Activated naive CD8-positive, alpha-beta T cell treated with anti-CD3 and anti-CD28 coated beads for 36 hours (primary cell): Measurements from ENCODE around the gene ACTL7B. TPM values are rescaled to one million over a fixed set of nuclear protein-coding genes. Genes with fewer than 3 reads are reported as not detected.
"Not testable (repeated sequence)": the region's sequence is repeated elsewhere in the genome, so short reads cannot be mapped to it uniquely, and the experiment has no call there.

ENCODE experiments used
- DNase-seq: peaks from one replicate; pipeline ENCODE4 v3.0.0; 2021
- H3K27ac Mint-ChIP-seq: one replicate; pipeline ENCODE4 v1.8.0; 2022; ENCODE audit warnings: mild to moderate bottlenecking, moderate library complexity, mixed read lengths
- H3K27me3 Mint-ChIP-seq: one replicate; pipeline ENCODE4 v1.8.0; 2022; ENCODE audit warnings: mild to moderate bottlenecking, mixed read lengths
- H3K36me3 Mint-ChIP-seq: one replicate; pipeline ENCODE4 v1.8.0; 2021; ENCODE audit warnings: mild to moderate bottlenecking, mixed read lengths
- H3K4me1 Mint-ChIP-seq: one replicate; pipeline ENCODE4 v1.8.0; 2021; ENCODE audit warnings: mixed read lengths
- H3K4me3 Mint-ChIP-seq: one replicate; pipeline ENCODE4 v1.8.0; 2022; ENCODE audit warnings: mild to moderate bottlenecking, moderate library complexity, mixed read lengths
- H3K9me3 Mint-ChIP-seq: one replicate; pipeline ENCODE4 v1.8.0; 2022; ENCODE audit warnings: mixed read lengths
- total RNA-seq, 2 experiments: library from RNA; stranded (reverse); gene quantifications; one replicate each; pipeline ENCODE4 v1.2.3, GENCODE V29; 2021

The ACTL7B gene
- total RNA-seq, 2 experiments from 2014 or later = not detected

DNA sequence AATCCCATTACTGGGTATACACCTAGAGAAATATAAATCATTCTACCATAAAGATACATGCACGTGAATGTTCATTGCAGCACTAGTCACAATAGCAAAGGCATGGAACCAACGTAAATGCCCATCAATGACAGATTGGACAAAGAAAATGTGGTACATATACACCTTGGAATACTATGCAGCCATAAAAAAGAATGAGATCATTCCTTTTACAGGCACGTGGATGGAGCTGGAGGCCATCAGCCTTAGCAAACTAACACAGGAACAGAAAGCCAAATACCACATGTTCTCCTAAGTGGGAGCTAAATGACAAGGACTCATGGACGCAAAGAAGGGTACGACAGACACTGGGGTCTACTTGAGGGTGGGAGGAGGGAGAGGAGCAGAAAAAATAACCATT, 16.2 kb downstream of the ACTL7B start:
- not testable (repeated sequence) for H3K9me3 Mint-ChIP-seq, DNase-seq, H3K27me3 Mint-ChIP-seq, H3K27ac Mint-ChIP-seq, H3K36me3 Mint-ChIP-seq, H3K4me3 Mint-ChIP-seq
- H3K4me1 Mint-ChIP-seq = peaks cover 16% of the 10 kb centered on the region

DNA sequence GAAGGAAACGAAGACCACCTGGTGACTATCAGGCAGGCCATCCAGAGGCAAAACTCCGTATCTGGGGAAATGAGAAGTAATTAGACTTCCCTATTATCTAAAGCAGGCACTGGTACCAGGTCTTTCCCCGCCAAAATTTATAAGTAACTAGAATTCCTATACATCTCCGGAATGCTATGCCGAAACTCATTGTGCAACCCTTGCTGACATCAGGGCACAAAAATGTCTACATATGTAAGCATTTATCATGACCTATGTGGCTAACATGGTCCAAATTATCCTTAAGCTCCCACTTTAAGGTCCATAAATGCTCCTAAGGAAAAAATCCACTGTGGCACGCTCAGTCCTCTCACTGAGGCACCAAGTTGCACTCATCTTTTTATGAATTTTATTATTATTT, 17.8 kb downstream of the ACTL7B start:
- no peak overlapping the region for H3K4me3 Mint-ChIP-seq
- H3K27me3 Mint-ChIP-seq = no peaks in the 10 kb centered on the region
- H3K9me3 Mint-ChIP-seq = peaks cover 2% of the 10 kb centered on the region

DNA sequence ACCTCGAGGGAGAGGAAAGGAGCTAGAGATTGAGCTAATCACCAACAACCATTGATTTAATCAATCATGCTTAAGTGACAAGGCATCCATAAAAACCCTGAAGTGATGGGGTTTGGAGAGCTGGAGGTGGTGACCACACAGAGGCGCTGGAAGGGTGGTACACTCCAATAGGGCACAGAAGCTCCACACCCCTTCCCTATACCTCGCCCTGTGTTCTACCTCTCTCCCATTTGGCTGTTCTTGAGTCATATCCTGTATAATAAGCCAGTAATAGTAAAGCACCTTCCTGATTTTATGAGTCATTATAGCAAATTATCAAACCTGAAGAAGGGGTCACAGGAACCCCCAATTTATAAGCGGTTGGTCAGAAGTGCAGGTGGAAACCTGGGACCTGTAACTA, 18.3 kb downstream of the ACTL7B start:
- no peaks in the 10 kb centered on the region for H3K27me3 Mint-ChIP-seq
- DNase-seq = no peak
- peaks cover 8% of the 10 kb centered on the region for H3K4me1 Mint-ChIP-seq
- H3K27ac Mint-ChIP-seq = no peak overlapping the region
- H3K4me3 Mint-ChIP-seq = no peak overlapping the region
- H3K36me3 Mint-ChIP-seq = no peaks in the 10 kb centered on the region
- no peaks in the 10 kb centered on the region for H3K9me3 Mint-ChIP-seq

More for the DNA sequence above, 17.8 kb downstream of the ACTL7B start:
- Mint-ChIP-seq H3K36me3 (no peaks in the 10 kb centered on the region), H3K4me1 (peaks cover 13% of the 10 kb centered on the region), H3K27ac (no peak overlapping the region)
- DNase-seq = no peak

DNA sequence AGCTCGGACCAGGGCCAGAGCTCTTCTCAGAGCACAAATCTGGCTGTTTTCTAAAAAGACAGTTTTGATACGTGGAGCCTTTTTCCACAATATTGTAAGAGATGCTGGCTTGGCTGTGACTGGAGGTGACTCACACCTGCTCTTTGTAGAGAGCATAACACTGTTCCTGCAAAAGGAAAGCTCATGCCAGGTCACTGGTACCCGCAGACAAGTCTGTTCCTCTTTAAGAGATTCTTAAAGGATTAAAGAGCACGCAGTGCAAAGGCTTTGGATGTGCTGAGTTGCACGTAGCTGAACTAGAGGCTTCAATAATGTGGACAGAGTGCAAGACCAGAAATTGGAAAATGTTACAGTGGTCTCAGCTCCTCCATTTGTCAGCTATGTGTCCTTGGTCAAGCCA, 19.0 kb downstream of the ACTL7B start:
- Mint-ChIP-seq H3K36me3 (no peaks in the 10 kb centered on the region), H3K4me3 (no peak overlapping the region), H3K27ac (no peak overlapping the region), H3K4me1 (peaks cover 5% of the 10 kb centered on the region), H3K9me3 (no peaks in the 10 kb centered on the region), H3K27me3 (no peaks in the 10 kb centered on the region)
- no peak for DNase-seq

DNA sequence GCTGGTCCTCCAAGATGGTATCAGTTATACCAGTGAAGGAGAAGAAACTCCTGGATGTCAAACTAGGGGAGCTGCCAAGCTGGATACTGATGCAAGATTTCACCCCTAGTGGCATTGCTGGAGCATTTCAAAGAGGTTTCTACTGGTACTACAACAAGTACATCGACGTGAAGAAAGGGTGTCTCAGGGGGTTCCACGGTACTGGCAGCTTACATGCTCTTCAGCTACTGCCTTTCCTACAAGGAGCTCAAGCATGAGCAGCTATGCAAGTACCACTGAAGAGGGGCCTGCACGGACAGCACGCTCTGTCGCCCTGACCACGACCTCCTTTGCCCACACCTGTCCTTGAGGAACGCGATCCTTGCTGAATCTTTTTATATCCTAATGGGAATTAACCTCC, 19.5 kb downstream of the ACTL7B start:
- Mint-ChIP-seq H3K9me3 (no peaks in the 10 kb centered on the region), H3K27ac (no peak overlapping the region), H3K4me3 (no peak overlapping the region), H3K36me3 (no peaks in the 10 kb centered on the region), H3K27me3 (no peaks in the 10 kb centered on the region), H3K4me1 (peaks cover 5% of the 10 kb centered on the region)
- DNase-seq = no peak

DNA sequence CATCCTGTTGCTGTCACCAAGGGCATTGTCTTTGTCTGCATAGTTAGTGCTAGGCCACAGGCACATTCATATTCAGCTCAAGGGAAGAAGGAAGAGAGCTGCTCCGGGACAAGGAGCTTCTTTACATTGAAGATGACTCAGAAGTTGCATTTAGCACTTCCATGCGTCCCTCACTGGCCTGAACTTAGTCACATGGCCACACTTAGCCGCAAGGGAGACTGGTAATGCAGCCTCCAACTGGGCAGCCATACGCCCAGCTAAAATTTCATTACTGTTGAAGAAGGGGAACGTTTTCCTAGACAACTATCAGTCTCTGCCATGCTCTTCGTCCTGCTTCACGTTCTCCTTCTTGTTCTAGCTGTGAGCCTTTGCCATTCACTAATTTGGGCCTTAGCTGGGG, 20.0 kb downstream of the ACTL7B start:
- Mint-ChIP-seq H3K27ac (no peak overlapping the region), H3K4me3 (no peak overlapping the region)

DNA sequence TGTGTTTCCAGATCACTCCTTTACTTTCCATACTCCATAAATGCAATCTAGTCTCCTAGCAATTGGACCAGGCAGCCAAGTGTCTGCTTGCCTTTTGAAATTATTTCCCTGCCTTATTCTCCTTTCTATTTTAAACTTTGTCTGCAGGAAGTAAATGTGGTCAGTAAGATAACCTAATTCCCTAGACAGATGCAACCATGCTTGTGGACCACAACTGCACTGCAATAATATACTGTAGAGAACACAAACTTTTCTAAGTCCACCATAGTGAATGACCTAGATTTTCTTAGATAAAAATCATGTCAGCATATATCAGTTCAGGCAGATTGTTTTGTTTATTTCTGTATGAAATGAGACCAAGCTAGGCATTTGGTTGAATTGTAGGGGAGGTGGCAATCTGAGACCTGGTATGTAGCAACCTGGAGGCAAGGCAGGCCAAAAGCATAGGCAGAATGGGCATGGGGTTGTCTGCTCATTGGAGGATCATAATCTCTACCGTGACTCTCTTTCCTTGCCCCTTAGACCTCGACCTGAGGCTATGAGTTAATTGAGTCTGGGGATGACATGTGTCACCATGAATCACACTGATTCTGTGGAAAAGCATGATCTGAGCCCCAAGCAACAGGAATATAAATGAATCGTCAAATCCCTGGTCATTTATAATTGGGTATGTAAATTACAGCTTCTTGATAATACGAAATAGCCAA, 20.7 kb downstream of the ACTL7B start:
- no peaks in the 10 kb centered on the region for H3K9me3 Mint-ChIP-seq
- H3K36me3 Mint-ChIP-seq = no peaks in the 10 kb centered on the region
- no peak for DNase-seq
- H3K27ac Mint-ChIP-seq = no peak overlapping the region
- peaks cover 10% of the 10 kb centered on the region for H3K4me1 Mint-ChIP-seq
- peaks cover 3% of the 10 kb centered on the region for H3K27me3 Mint-ChIP-seq
- no peak overlapping the region for H3K4me3 Mint-ChIP-seq

More for the DNA sequence above, 20.0 kb downstream of the ACTL7B start:
- H3K9me3 Mint-ChIP-seq = no peaks in the 10 kb centered on the region
- H3K4me1 Mint-ChIP-seq = peaks cover 5% of the 10 kb centered on the region
- H3K27me3 Mint-ChIP-seq = no peaks in the 10 kb centered on the region
- H3K36me3 Mint-ChIP-seq = no peaks in the 10 kb centered on the region
- no peak for DNase-seq

DNA sequence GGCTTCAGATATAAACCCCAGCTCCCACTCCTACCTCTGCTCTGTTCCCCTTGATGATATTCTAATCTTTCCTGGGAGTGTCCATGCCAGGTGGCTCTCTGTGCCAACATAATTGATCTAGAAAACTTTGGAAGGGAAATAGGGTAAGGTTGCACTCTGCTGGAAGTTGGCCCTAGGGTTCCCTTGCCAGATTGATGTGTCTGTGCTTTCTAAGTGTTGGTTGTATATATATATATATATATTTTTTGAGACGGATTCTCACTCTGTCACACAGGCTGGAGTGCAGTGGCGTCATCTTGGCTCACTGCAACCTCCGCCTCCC, 23.6 kb downstream of the ACTL7B start:
- H3K4me3 Mint-ChIP-seq = no peak overlapping the region
- no peaks in the 10 kb centered on the region for H3K36me3 Mint-ChIP-seq
- no peak for DNase-seq
- peaks cover 10% of the 10 kb centered on the region for H3K4me1 Mint-ChIP-seq
- no peak overlapping the region for H3K27ac Mint-ChIP-seq
- peaks cover 9% of the 10 kb centered on the region for H3K27me3 Mint-ChIP-seq
- no peaks in the 10 kb centered on the region for H3K9me3 Mint-ChIP-seq

DNA sequence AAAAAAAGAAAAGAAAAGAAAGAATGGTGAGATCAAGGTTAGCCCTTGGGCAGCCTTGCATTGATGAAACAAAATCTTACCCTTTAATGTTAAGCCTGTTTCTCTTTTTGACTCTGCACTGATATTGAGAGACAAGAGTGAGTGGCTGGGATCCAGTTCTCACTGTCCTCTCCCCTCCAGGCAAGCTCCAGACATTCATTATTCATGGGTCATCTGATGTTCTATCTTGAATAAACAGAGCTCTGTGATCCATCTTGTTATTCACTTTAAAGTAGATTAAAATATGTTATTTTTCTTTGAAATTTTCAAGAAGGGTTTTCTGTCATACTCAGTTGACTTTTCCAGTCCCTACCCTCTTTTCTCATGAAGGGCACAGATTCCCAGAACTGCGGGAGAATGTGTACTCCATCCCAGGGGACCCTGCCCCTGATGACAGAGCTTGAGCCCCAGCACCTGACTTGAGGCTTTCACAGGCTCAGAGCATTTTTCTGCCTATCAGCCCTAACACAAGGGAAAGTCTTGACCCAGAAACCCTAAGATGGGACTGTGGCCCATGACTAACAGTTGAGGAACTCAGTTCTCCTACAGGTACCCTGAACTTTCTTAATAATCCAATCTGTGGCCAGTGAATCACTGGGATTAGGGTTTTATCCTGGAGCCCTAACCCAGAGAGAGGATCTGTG, 24.1 kb downstream of the ACTL7B start:
- Mint-ChIP-seq H3K9me3 (no peaks in the 10 kb centered on the region), H3K27ac (no peak overlapping the region), H3K36me3 (no peaks in the 10 kb centered on the region), H3K4me3 (no peak overlapping the region), H3K27me3 (peaks cover 10% of the 10 kb centered on the region), H3K4me1 (peaks cover 10% of the 10 kb centered on the region)
- no peak for DNase-seq

DNA sequence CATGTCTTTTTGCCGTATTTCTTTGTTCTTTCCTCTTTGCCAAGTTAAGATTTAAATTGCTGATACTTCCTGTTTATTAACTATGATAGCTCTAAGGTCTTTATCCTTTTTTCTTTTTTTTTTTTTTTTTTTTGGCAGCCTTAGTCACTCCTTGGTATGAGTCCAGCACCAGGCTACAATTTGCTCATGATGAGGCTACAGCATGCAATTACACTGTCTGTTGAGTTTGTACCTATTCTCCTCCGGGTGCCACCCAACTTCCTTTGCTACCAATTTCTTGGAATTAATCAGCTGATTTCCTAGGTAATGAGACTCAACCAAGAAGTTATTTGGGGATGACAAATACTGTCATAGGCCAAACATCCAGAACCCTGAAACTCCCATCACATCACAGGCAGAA, 25.5 kb downstream of the ACTL7B start:
- Mint-ChIP-seq H3K9me3 (no peaks in the 10 kb centered on the region), H3K27me3 (peaks cover 23% of the 10 kb centered on the region), H3K27ac (no peak overlapping the region), H3K36me3 (no peaks in the 10 kb centered on the region), H3K4me3 (no peak overlapping the region), H3K4me1 (peaks cover 8% of the 10 kb centered on the region)
- no peak for DNase-seq

DNA sequence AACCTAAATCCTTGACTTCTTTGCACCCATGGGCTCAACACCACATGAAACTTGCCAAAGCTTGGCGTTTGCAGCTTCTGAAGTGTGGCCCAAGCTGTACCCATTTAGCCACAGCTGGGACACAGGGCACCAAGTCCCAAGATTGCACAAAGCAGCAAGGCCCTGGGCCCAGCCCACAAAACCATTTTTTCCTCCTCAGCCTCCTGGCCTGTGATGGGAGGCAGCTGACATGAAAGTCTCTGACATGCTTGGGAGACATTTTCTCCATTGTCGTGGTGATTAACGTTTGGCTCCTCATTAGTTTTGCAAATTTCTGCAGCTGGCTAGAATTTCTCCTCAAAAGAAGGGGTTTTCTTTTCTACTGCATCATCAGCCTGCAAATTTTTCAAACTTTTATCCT, 32.0 kb downstream of the ACTL7B start:
- H3K27ac Mint-ChIP-seq = no peak overlapping the region
- no peak for DNase-seq
- peaks cover 22% of the 10 kb centered on the region for H3K27me3 Mint-ChIP-seq
- H3K9me3 Mint-ChIP-seq = peaks cover 20% of the 10 kb centered on the region
- H3K4me1 Mint-ChIP-seq = no peaks in the 10 kb centered on the region
- H3K4me3 Mint-ChIP-seq = no peak overlapping the region
- peaks cover 3% of the 10 kb centered on the region for H3K36me3 Mint-ChIP-seq

DNA sequence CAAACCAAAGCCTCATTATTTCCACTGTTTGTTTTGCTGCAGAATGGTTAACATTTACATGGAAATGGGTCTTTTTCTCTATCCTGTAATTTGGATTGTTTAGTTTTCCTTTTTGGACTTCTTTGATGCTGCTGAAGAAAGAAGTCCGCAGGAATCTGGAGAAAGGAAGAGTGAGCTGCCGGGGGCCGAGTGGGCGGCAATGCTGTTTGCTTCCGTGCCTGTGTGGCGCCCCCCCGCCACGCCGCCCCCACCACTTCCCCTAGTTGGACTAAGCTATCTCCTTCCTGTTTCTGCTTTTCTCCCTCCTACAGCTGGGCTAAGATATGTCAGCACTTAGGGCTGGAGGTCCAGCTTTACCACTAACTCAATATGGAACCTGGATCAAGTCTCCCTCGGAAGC, 39.7 kb downstream of the ACTL7B start:
- H3K9me3 Mint-ChIP-seq = no peaks in the 10 kb centered on the region
- no peak for DNase-seq
- H3K27me3 Mint-ChIP-seq = peaks cover 16% of the 10 kb centered on the region
- peaks cover 5% of the 10 kb centered on the region for H3K4me1 Mint-ChIP-seq
- H3K27ac Mint-ChIP-seq = no peak overlapping the region
- no peaks in the 10 kb centered on the region for H3K36me3 Mint-ChIP-seq
- no peak overlapping the region for H3K4me3 Mint-ChIP-seq

DNA sequence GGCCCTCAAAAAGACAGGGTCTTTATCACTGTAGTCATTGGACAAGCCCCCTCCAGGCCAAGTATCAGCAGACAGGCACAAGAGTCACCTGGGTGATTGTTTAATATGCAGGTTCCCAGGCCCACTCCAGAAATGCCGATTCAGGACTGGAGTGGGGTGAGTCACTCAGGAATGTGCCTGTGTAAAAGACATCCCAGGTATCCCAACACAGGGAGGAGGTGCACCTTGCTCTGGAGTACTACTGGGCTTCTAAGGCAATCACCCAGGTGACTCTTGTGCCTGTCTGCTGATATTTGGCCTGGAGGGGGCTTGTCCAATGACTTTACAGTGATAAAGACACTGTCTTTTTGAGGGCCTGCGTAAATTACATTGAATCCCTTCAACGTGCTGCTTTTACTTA, 40.6 kb downstream of the ACTL7B start:
- Mint-ChIP-seq H3K4me3 (no peak overlapping the region), H3K27me3 (peaks cover 16% of the 10 kb centered on the region), H3K4me1 (peaks cover 5% of the 10 kb centered on the region), H3K36me3 (no peaks in the 10 kb centered on the region), H3K27ac (no peak overlapping the region), H3K9me3 (no peaks in the 10 kb centered on the region)
- no peak for DNase-seq

DNA sequence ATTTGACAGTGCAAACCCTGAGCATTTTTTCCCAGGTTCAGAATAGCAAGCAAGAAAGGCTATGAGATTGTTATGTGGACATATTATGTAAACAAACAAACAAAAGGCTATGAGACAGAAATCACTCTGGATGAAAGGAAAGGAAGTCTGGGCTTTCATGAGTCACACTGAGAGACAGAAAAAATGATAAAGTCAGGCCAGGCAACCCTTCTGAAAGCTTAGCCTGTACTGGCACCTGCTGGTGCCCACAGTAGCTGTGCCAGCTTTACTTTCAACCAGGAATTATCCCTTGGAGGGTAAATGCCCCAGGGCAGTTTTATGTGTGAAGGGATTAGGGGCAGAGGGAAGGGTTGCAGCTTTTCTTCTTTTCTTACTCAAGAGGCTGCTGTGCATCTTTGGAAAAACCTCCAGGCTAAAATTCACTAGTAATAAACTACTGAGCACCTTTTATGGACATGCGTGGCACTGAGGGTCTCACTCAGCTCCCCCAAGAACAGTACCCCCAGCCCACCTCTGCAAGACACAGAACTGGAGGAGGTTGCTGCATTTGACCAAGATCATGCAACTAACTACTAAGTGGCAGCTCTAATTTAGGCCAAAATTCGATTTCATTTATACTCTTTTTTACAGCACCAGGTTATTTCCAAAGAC, 41.7 kb downstream of the ACTL7B start:
- Mint-ChIP-seq H3K4me1 (peaks cover 5% of the 10 kb centered on the region), H3K27me3 (peaks cover 16% of the 10 kb centered on the region), H3K9me3 (no peaks in the 10 kb centered on the region), H3K4me3 (no peak overlapping the region), H3K36me3 (no peaks in the 10 kb centered on the region), H3K27ac (no peak overlapping the region)
- DNase-seq = no peak

DNA sequence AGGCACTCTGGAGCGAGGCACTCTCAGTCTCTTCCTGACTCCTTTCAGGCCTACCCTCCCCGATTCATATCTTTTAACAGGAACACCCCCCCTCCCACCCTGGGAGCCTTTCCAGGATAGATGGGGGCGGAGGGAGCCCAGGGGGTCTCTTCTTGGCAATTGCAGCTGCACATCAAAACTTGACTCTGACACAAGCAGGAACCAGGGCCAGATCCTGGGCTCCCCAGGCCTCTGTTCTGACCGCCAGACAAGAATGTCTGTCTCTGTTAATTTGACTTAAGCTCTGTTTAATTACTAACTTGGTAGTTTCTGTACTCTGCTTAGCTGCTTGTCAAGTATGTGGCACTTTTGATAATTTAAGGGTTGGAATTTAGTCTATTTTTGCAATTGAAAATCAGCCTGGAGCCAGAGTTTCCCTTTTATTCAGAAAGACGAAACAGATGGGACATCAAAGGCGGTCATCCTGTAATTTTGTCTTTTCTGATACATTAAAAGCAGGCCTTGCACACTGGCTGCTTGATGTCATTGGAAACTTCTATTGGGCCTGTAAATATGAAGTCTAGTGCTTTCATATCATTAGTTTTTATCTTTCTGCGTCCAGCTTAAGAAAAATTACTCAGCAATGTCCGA, 43.3 kb downstream of the ACTL7B start:
- Mint-ChIP-seq H3K36me3 (no peaks in the 10 kb centered on the region), H3K27me3 (peaks cover 16% of the 10 kb centered on the region)
- DNase-seq = no peak

More for the DNA sequence above, 43.3 kb downstream of the ACTL7B start:
- Mint-ChIP-seq H3K9me3 (no peaks in the 10 kb centered on the region), H3K4me1 (peaks cover 5% of the 10 kb centered on the region), H3K4me3 (no peak overlapping the region), H3K27ac (no peak overlapping the region)
